ENCODE results near the gene KIRREL3. TPM values are rescaled to one million over a fixed set of nuclear protein-coding genes. Genes with fewer than 3 reads are reported as not detected.

The KIRREL3 gene
- polyA plus RNA-seq, 1 of the 3 experiments (the other 2 are of a cell fraction), result 3.7 TPM

DNA sequence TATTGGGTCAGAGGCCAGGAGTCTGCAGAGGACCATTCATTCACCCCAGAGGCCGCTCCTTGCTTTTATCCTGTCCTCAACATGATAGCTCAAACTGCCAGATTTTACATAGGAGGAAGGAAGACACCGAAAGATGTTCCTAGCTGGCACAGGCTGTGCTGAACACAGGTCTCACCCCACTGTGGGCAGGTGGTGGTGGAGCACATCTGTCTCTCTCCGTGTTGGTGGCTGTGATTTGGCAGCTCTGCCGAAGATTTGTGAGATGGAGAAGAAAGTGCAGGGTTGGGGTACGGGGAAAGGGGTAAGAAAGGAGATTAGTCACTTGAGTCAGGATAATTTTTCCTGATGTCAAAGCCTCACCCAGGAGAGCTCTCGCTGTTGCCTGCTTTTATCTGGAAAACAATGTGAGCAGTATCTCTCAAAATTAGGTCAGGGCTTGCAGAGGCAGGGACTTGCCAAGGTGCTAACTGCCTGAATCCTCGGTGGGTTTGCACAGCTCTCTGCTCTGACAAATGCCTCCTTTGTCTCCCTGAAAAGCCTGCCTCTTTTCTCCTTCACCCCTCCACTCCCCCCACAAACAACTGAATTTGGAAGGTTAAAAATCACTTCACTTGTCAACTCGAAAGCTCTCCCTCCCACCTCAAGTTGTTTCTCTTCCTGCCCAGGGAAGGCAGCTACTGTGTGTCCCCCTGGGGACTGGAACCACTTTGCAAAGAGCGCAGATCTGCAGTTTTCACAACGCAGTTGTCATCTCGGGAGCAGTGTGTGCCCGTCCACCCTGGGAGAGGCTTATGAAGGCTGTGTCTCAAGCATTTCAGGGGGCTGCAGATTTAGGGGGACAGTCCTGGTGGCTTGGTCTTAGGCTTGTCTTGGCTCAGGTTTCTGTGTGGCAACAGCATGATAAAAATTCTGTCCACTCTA, 345.4 kb downstream of the KIRREL3 start (continued):
- TF ChIP-seq, protein P1, sequence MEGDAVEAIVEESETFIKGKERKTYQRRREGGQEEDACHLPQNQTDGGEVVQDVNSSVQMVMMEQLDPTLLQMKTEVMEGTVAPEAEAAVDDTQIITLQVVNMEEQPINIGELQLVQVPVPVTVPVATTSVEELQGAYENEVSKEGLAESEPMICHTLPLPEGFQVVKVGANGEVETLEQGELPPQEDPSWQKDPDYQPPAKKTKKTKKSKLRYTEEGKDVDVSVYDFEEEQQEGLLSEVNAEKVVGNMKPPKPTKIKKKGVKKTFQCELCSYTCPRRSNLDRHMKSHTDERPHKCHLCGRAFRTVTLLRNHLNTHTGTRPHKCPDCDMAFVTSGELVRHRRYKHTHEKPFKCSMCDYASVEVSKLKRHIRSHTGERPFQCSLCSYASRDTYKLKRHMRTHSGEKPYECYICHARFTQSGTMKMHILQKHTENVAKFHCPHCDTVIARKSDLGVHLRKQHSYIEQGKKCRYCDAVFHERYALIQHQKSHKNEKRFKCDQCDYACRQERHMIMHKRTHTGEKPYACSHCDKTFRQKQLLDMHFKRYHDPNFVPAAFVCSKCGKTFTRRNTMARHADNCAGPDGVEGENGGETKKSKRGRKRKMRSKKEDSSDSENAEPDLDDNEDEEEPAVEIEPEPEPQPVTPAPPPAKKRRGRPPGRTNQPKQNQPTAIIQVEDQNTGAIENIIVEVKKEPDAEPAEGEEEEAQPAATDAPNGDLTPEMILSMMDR (IDR thresholded peaks at IDR 0.05), result no peak

DNA sequence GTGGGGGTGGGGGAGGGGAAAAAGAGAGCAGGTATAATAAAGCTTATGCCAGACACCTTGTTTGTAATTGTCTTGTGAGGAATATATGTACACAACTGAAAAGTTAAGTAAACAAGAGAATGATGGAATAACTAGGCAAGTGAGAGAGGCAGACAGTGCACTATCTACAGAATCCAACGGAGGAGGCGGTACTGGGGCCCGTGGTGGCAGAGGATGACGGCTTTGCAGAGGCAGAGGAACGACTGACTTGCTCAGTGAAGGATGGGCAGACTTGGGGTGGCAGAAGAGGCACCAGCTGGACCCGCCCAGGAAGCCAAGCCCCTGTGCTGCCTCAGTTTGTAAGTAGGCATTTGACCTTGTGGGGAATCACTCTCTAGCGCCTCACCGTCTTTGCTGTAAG, 347.5 kb downstream of the KIRREL3 start:
- no peaks in the 10 kb centered on the region for H3K27me3 ChIP-seq (ENCODE audit: insufficient read depth)
- H3K36me3 ChIP-seq (replicated peaks in 1 of 2; ENCODE audit: control insufficient read depth in 1 of 2, insufficient read depth in 2 of 2, low read length in 1 of 2), result no peaks in the 10 kb centered on the region
- no peak overlapping the region for H3K27ac ChIP-seq (ENCODE audit: low read depth in 2 of 2, low read length in 1 of 2)
- H3K9me3 ChIP-seq, result no peaks in the 10 kb centered on the region
- no peaks in the 10 kb centered on the region for H3K9me2 ChIP-seq
- H4K20me1 ChIP-seq (ENCODE audit: insufficient read depth), result no peaks in the 10 kb centered on the region
- no peak overlapping the region for H3K9ac ChIP-seq
- peaks cover 0 to 4% of the 10 kb centered on the region in 2 experiments; a peak in 1 of 4 replicates for H3K4me1 ChIP-seq (ENCODE audit: control insufficient read depth in 1 of 2, insufficient read depth in 2 of 2, low read depth in 1 of 2, low read length in 1 of 2)
- H2AFZ ChIP-seq (ENCODE audit: low read depth), result no peak overlapping the region
- peaks cover 3% of the 10 kb centered on the region for H3F3A ChIP-seq (replicated peaks; ENCODE audit: insufficient read depth)
- ChIA-PET POLR2A (no interaction called here), CTCF (interaction anchor here (1.7 kb wide), 1 partner anchor 11 kb away, joined by 4 read pairs; no protein-coding TSS in a partner anchor)
- no peaks in the 10 kb centered on the region for H3K79me2 ChIP-seq (ENCODE audit: insufficient read depth)
- H3K4me2 ChIP-seq, result no peak overlapping the region
- no peak overlapping the region for H3K4me3 ChIP-seq (ENCODE audit: low read depth in 2 of 2, low read length in 1 of 2)
- no peak for TF ChIP-seq RFX5 (IDR thresholded peaks at IDR 0.05; ENCODE audit: low read length)
- TF ChIP-seq, protein P2, sequence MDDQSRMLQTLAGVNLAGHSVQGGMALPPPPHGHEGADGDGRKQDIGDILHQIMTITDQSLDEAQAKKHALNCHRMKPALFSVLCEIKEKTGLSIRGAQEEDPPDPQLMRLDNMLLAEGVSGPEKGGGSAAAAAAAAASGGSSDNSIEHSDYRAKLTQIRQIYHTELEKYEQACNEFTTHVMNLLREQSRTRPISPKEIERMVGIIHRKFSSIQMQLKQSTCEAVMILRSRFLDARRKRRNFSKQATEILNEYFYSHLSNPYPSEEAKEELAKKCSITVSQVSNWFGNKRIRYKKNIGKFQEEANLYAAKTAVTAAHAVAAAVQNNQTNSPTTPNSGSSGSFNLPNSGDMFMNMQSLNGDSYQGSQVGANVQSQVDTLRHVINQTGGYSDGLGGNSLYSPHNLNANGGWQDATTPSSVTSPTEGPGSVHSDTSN (IDR thresholded peaks at IDR 0.05), result no peak
- TF ChIP-seq POLR2AphosphoS5 (IDR thresholded peaks at IDR 0.05; ENCODE audit: low read depth, low read length), result no peak
- TF ChIP-seq CHD2 (IDR thresholded peaks at IDR 0.05; ENCODE audit: low read length, partially characterized antibody), result no peak
- no peak for TF ChIP-seq SIN3A (IDR thresholded peaks at IDR 0.05; ENCODE audit: borderline replicate concordance, low read depth, low read length)
- no peak for TF ChIP-seq GATA2 (CRISPR knock-in tag; IDR thresholded peaks at IDR 0.05)
- TF ChIP-seq FOSL2 (IDR thresholded peaks at IDR 0.05; ENCODE audit: borderline replicate concordance, low read depth), result no peak
- TF ChIP-seq, protein P3, sequence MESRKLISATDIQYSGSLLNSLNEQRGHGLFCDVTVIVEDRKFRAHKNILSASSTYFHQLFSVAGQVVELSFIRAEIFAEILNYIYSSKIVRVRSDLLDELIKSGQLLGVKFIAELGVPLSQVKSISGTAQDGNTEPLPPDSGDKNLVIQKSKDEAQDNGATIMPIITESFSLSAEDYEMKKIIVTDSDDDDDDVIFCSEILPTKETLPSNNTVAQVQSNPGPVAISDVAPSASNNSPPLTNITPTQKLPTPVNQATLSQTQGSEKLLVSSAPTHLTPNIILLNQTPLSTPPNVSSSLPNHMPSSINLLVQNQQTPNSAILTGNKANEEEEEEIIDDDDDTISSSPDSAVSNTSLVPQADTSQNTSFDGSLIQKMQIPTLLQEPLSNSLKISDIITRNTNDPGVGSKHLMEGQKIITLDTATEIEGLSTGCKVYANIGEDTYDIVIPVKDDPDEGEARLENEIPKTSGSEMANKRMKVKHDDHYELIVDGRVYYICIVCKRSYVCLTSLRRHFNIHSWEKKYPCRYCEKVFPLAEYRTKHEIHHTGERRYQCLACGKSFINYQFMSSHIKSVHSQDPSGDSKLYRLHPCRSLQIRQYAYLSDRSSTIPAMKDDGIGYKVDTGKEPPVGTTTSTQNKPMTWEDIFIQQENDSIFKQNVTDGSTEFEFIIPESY (IDR thresholded peaks at IDR 0.05; ENCODE audit: borderline replicate concordance, low read depth), result no peak
- no peak for DNase-seq
- WGBS (ENCODE audit: low lambda C conversion rate), result 85% methylated on average over 8 of the region's 8 CpGs

Data from SK-N-SH (cell line).